Mucosa of descending colon (tissue), 3 donors: Measurements from ENCODE around the gene CXCL5. TPM values are rescaled to one million over a fixed set of nuclear protein-coding genes. Genes with fewer than 3 reads are reported as not detected.

ENCODE experiments used
- ATAC-seq: fragments of 200-7000 bp; cut with Tn5 transposase; one replicate; pipeline ENCODE4 v1.9.1; 2020; ENCODE audit warnings: mild to moderate bottlenecking, moderate library complexity
- DNase-seq, 3 donors: peaks; one replicate each; pipeline ENCODE4 v3.0.0-alpha.2; 2020
- H3K36me3 ChIP-seq: fragments of 200-600 bp; one replicate; pipeline ENCODE4 v1.8.0; 2021; ENCODE audit warnings: low read depth, mild to moderate bottlenecking
- H3K4me1 ChIP-seq: fragments of 200-600 bp; one replicate; pipeline ENCODE4 v1.8.0; 2021; ENCODE audit warnings: low read depth, mild to moderate bottlenecking
- H3K4me3 ChIP-seq: fragments of 200-600 bp; one replicate; pipeline ENCODE4 v1.8.0; 2021; ENCODE audit warnings: mild to moderate bottlenecking
- H3K9me3 ChIP-seq: fragments of 200-600 bp; one replicate; pipeline ENCODE4 v1.8.0; 2021; ENCODE audit warnings: mild to moderate bottlenecking
- intact Hi-C, 2 donors: fragments of 100-400 bp; cut with DNase I in 1 of 2; cut with micrococcal nuclease in 1 of 2; formaldehyde crosslinking; loops; one replicate each; pipeline versions ENCODE4 v1.11.0 to v1.11.1; 2022; cut with DNase I, micrococcal nuclease
- total RNA-seq, 3 donors: library from RNA; stranded (reverse); fragmentation: NEBNext Ultra II Directional in 2 of 3; extraction: Animal tissue kit (Norgen Biotek cat#: 25700) in 2 of 3; gene quantifications; one replicate each; pipeline versions ENCODE4 v1.2.1 to v1.2.4, GENCODE V29; 2021 to 2023
- TF ChIP-seq, protein P1 (sequence below): fragments of 200-600 bp; IDR thresholded peaks from one replicate; pipeline ENCODE4 v1.8.0; 2022; ENCODE audit warnings: antibody characterized with exemption, mild to moderate bottlenecking
- donor health status: DM: no; HTN: no; CAD: no; lungs with moderate emphysema.
- donor health status: DM: no; HTN: no; CAD: no.
- donor health status: DM: no; HTN: yes; CAD: no.

CXCL5 gene
- total RNA-seq, 3 donors from 2014 or later, result 0.14 TPM; not detected in 2

DNA sequence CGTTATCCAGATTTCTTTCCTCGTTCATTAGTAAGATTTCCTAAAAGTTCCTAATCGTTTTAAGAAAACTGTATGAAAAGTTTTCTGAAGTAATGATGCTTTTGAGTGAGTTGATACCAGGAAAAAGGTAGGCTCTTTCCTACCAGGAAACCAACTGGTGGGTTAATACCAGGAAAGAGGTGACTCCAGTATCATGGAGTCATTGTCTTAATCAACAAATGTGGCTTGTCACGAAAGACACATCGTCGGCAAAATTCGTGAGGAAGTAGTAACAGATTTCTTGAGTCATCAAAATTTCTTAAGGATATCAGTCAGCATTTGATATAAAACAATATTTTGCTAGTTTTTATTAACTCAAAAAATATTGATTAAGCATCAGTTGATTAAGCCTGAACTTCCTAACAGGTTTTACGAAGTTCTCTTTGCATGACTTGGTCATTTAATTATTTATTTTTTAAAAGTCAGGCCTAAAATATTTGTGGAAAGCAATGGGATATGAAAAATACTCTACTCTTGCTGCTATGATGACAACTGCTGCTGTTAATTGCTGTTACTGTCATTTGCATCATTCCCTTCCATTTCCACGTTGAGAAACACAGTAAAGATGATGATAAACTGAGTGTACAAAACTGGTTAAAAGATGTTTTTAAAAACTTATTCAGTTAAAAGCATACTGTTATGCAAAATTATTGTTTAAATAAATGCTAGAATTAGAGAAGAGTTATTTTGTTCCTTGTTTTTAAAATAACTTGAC, 7.3 kb downstream of the CXCL5 start:
- Histone ChIP-seq H3K4me3 (no peak overlapping the region), H3K9me3 (no peaks in the 10 kb centered on the region), H3K36me3 (no peaks in the 10 kb centered on the region), H3K4me1 (no peaks in the 10 kb centered on the region)
- ATAC-seq, result no peak
- DNase-seq, result no peak
- TF ChIP-seq, protein P1, sequence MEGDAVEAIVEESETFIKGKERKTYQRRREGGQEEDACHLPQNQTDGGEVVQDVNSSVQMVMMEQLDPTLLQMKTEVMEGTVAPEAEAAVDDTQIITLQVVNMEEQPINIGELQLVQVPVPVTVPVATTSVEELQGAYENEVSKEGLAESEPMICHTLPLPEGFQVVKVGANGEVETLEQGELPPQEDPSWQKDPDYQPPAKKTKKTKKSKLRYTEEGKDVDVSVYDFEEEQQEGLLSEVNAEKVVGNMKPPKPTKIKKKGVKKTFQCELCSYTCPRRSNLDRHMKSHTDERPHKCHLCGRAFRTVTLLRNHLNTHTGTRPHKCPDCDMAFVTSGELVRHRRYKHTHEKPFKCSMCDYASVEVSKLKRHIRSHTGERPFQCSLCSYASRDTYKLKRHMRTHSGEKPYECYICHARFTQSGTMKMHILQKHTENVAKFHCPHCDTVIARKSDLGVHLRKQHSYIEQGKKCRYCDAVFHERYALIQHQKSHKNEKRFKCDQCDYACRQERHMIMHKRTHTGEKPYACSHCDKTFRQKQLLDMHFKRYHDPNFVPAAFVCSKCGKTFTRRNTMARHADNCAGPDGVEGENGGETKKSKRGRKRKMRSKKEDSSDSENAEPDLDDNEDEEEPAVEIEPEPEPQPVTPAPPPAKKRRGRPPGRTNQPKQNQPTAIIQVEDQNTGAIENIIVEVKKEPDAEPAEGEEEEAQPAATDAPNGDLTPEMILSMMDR, result no peak
- intact Hi-C loops, result no loop called here

DNA sequence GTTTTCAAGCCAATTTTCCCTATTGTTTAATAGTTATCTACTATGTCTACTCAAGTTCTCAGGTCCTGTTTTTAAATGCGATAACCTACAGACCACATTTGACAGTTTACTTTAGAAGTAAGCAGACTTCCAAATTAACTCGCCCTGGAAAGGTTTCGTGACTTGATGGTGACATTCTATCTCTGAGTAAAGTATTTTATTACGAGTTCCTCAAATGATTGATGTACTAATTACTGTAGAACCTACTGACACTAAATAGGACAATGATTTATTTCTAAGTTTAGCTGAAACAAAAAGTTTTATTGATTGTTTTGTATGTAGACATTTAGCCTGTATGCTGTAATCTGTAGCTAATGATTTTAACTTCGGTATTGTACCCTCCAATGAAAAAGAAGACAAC, 8.5 kb downstream of the CXCL5 start:
- ATAC-seq, result no peak
- Histone ChIP-seq H3K36me3 (no peaks in the 10 kb centered on the region), H3K4me1 (no peaks in the 10 kb centered on the region), H3K9me3 (no peaks in the 10 kb centered on the region), H3K4me3 (no peak overlapping the region)
- TF ChIP-seq, protein P1, result no peak
- no peak for DNase-seq
- intact Hi-C loops, result no loop called here

DNA sequence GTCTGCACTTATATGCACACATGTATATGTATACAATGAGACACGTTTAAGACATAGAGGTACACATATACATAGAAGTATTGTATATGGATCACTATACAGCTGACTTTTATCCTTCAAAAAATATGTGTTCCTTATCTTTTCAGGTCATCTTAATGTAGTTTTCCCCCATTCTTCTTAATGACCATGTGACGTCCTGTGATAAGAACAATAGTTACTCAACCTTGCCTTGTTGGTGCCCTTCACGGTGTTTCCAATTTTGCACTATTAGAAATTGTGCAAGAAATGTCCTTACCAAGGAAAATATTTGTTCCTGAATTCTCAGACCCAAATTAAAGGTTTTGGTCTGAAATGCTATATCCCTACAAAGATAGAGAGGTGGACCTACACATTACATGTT, 9.4 kb downstream of the CXCL5 start:
- no peak overlapping the region for H3K4me3 ChIP-seq
- TF ChIP-seq, protein P1, result no peak
- ATAC-seq (no peak), DNase-seq (no peak)
- H3K9me3 ChIP-seq, result no peaks in the 10 kb centered on the region
- H3K4me1 ChIP-seq, result no peaks in the 10 kb centered on the region
- H3K36me3 ChIP-seq, result no peaks in the 10 kb centered on the region
- intact Hi-C loops, result no loop called here

DNA sequence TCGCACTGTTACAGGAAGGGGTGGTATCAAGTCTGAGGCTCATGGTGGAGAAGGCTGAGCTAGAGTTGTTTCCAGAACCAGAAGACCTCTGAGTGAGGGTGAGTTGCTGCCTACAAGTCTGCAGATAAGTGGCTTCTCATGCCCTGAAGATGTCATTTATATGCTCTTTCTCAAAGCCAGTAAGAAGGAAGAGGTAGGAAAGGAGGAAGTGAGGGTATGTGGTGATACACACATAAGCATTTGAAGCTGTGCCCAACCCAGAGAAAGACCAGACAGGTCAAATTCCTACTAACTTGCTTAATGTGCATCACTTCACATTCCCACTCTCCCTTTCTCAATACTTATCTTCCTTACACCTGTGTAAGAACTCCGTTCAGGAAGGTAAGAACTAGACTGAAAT, 10.4 kb downstream of the CXCL5 start, which contains the start of gene PPBP:
Gene PPBP (minus strand): TSS at position 130 of the 400 bp plus-strand sequence. CDS start 87 bp downstream, at position 43.
- Histone ChIP-seq H3K4me3 (no peak within 1 kb of the TSS), H3K9me3 (no peaks in the 10 kb centered on the region), H3K4me1 (no peaks in the 10 kb centered on the region), H3K36me3 (no peaks in the 10 kb centered on the region)
- ATAC-seq, result no peak
- intact Hi-C loops, result no loop called here
- TF ChIP-seq, protein P1, result no peak
- DNase-seq, result no peak

DNA sequence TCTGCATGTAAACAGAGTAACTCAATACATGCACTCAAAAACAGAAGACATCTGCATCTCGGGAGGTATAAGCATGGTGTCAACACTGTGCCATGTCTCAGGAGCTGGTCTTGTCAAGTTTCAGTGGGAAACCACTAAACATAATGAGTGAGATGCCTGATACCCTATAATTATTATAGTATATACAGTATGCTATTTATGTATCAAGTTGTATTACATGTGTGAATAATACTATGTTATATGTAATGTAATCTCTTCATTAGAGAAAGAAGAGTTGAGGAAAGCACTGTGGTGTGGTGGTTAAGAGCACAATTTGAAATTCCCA, 13.0 kb downstream of the CXCL5 start:
- no peaks in the 10 kb centered on the region for H3K9me3 ChIP-seq
- H3K36me3 ChIP-seq, result no peaks in the 10 kb centered on the region
- H3K4me1 ChIP-seq, result no peaks in the 10 kb centered on the region
- ATAC-seq (no peak), DNase-seq (no peak)
- intact Hi-C loops, result no loop called here
- no peak overlapping the region for H3K4me3 ChIP-seq
- TF ChIP-seq, protein P1, result no peak
